ELF-1 (cell line): Measurements from ENCODE around the gene PBXIP1.
"Not testable (repeated sequence)": the region's sequence is repeated elsewhere in the genome, so short reads cannot be mapped to it uniquely, and the experiment has no call there.

Experiments
- DNase-seq: peaks from one replicate; pipeline ENCODE4 v3.0.0-alpha.2; 2016; ENCODE audit warnings: low read depth, low spot score

PBXIP1 gene

GRCh38 chr1:154994269-154994587 lies 38.3 kb upstream of the PBXIP1 start:
- no peak for DNase-seq

GRCh38 chr1:154993572-154994268 lies 37.8 kb upstream of the PBXIP1 start, which contains the start of gene LENEP:
Gene LENEP, plus strand, starts transcription at chr1:154993586. Its CDS starts 22 bp downstream, at chr1:154993608.
- DNase-seq = no peak

GRCh38 chr1:154992721-154993571 lies 37.0 kb upstream of the PBXIP1 start:
- peak; percentile 52 for DNase-seq

- no peak for DNase-seq
Observed at GRCh38 chr1:154990276-154990675, 34.4 kb upstream of the PBXIP1 start.

- DNase-seq = no peak
Observed at GRCh38 chr1:154989195-154989860, 33.4 kb upstream of the PBXIP1 start.

- no peak for DNase-seq
Observed at GRCh38 chr1:154988058-154988954, 32.4 kb upstream of the PBXIP1 start.

GRCh38 chr1:154987326-154987725 lies 31.4 kb upstream of the PBXIP1 start:
- no peak for DNase-seq

- not testable (repeated sequence) for DNase-seq
Observed at GRCh38 chr1:154986736-154987135, 30.8 kb upstream of the PBXIP1 start.

- peak; percentile 30 for DNase-seq
Observed at GRCh38 chr1:154983776-154984466, 28.0 kb upstream of the PBXIP1 start.

- peak; percentile 100 for DNase-seq
Observed at GRCh38 chr1:154982897-154983648, 27.2 kb upstream of the PBXIP1 start, which contains the start of gene FLAD1. Gene FLAD1, plus strand, starts transcription at chr1:154983344. Its CDS starts 351 bp downstream, at chr1:154983695.

- peak; percentile 58 for DNase-seq
Observed at GRCh38 chr1:154982341-154982740, 26.4 kb upstream of the PBXIP1 start.

- no peak for DNase-seq
Observed at GRCh38 chr1:154978360-154978759, 22.5 kb upstream of the PBXIP1 start.

GRCh38 chr1:154977762-154978161 lies 21.9 kb upstream of the PBXIP1 start:
- not testable (repeated sequence) for DNase-seq

GRCh38 chr1:154975409-154976059 lies 19.6 kb upstream of the PBXIP1 start:
- DNase-seq = peak; percentile 53

GRCh38 chr1:154974808-154975408 lies 19.0 kb upstream of the PBXIP1 start:
- peak; percentile 98 for DNase-seq

- DNase-seq = peak; percentile 100
Observed at GRCh38 chr1:154974102-154974807, 18.4 kb upstream of the PBXIP1 start, which contains the start of gene CKS1B. Gene CKS1B, plus strand, starts transcription at chr1:154974681. Its CDS starts 65 bp downstream, at chr1:154974746.

GRCh38 chr1:154973344-154974101 lies 17.6 kb upstream of the PBXIP1 start:
- peak; percentile 99 for DNase-seq
